Gastroesophageal sphincter (tissue), 4 donors: ENCODE measurements around the gene HBS1L. TPM values are rescaled to one million over a fixed set of nuclear protein-coding genes. Genes with fewer than 3 reads are reported as not detected.

Experiments used
- ATAC-seq: fragments of 150-250 bp; one replicate; pipeline ENCODE4 v1.9.1; 2016; ENCODE audit warnings: mild to moderate bottlenecking, moderate library complexity
- H3K27ac ChIP-seq, 4 donors: fragments of 200-600 bp; sonication (generic) in 3 of 4; 1 replicate in 3 of 4; 2 replicates in 1 of 4; pipeline ENCODE4 v1.5.1; 2016 to 2019
- H3K27me3 ChIP-seq: fragments of 200-600 bp; sonication (generic); one replicate; pipeline ENCODE4 v1.5.1; 2019
- H3K36me3 ChIP-seq, 2 donors: fragments of 200-600 bp; sonication (generic); one replicate each; pipeline ENCODE4 v1.5.1; 2019; ENCODE audit warnings: control low read depth in 1 of 2
- H3K4me1 ChIP-seq, 3 donors: fragments of 200-600 bp; sonication (generic); 1 replicate in 2 of 3; 2 replicates in 1 of 3; pipeline ENCODE4 v1.5.1; 2016 to 2019; ENCODE audit warnings: control low read depth in 2 of 3
- H3K4me3 ChIP-seq, 2 donors: fragments of 200-600 bp; sonication (generic); one replicate each; pipeline ENCODE4 v1.5.1; 2019; ENCODE audit warnings: mild to moderate bottlenecking in 1 of 2, moderate library complexity in 1 of 2
- H3K9me3 ChIP-seq, 3 donors: fragments of 200-600 bp; sonication (generic); one replicate each; pipeline ENCODE4 v1.5.1; 2017 to 2019; ENCODE audit warnings: control low read depth in 2 of 3
- CTCF ChIP-seq, 4 experiments: fragments of 200-600 bp in 2 of 4; fragments of 450-650 bp in 2 of 4; sonication (generic) in 1 of 4; IDR thresholded peaks; one replicate each; pipeline ENCODE4 v1.5.1; 2017 to 2019; ENCODE audit warnings: antibody characterized with exemption in 4 of 4, mild to moderate bottlenecking in 2 of 4, moderate library complexity in 2 of 4
- EP300 ChIP-seq: sonication (generic); formaldehyde crosslinking; IDR thresholded peaks from one replicate; pipeline ENCODE4 v1.6.1; 2017; ENCODE audit warnings: antibody characterized with exemption, mild to moderate bottlenecking
- POLR2A ChIP-seq, 2 donors: fragments of 450-650 bp; IDR thresholded peaks; one replicate each; pipeline ENCODE4 v1.6.1; 2017; ENCODE audit warnings: antibody characterized with exemption in 2 of 2, mild to moderate bottlenecking in 2 of 2, moderate library complexity in 1 of 2
- POLR2AphosphoS5 ChIP-seq: sonication (generic); formaldehyde crosslinking; IDR thresholded peaks from one replicate; pipeline ENCODE4 v1.6.1; 2017; ENCODE audit warnings: antibody characterized with exemption
- WGBS, 2 donors: methylation state at CpG; one replicate each; pipeline ENCODE4 v1.1.5; 2018; ENCODE audit warnings: low coverage in 1 of 2; 5-methylcytosine and 5-hydroxymethylcytosine counted together
- total RNA-seq, 4 donors: library from RNA; depleted of rRNA; stranded (reverse); fragments of >200 nt; gene quantifications; one replicate each; pipeline ENCODE4 v1.1.0, GENCODE V29; 2016

HBS1L gene
- total RNA-seq, 4 donors from 2014 or later: 56.5 to 159 (median 67.6) TPM

- no peak overlapping the region for H3K27ac ChIP-seq
- no peak overlapping the region for H3K4me3 ChIP-seq
- WGBS, 2 donors: 90 to 95% methylated on average over 6 of the region's 6 CpGs
- H3K27me3 ChIP-seq: no peaks in the 10 kb centered on the region
- no peak for ATAC-seq
- H3K36me3 ChIP-seq: peaks cover 4 to 74% of the 10 kb centered on the region in 2 donors
- H3K9me3 ChIP-seq: no peaks in the 10 kb centered on the region
- TF ChIP-seq POLR2A (IDR thresholded peaks at IDR 0.05) (no peak), EP300 (no peak), CTCF (IDR thresholded peaks at IDR 0.05) (no peak), POLR2AphosphoS5 (no peak)
- no peaks in the 10 kb centered on the region for H3K4me1 ChIP-seq
These were observed 75.5 kb downstream of the HBS1L start for GRCh38 chr6:134979142-134979541.

- Histone ChIP-seq H3K4me1 (no peaks in the 10 kb centered on the region), H3K9me3 (no peaks in the 10 kb centered on the region), H3K4me3 (no peak overlapping the region), H3K36me3 (peaks cover 0 to 70% of the 10 kb centered on the region in 2 donors), H3K27me3 (no peaks in the 10 kb centered on the region), H3K27ac (no peak overlapping the region)
- no peak for ATAC-seq
- WGBS, 2 donors: 83 to 86% methylated on average over 1 of the region's 1 CpG
- TF ChIP-seq POLR2AphosphoS5 (no peak), EP300 (no peak), POLR2A (IDR thresholded peaks at IDR 0.05) (no peak), CTCF (IDR thresholded peaks at IDR 0.05) (no peak)
These were observed 80.3 kb downstream of the HBS1L start for GRCh38 chr6:134974370-134974769.

- 20 to 60% methylated on average over 1 of the region's 1 CpG for WGBS, 2 donors
- Histone ChIP-seq H3K27me3 (no peaks in the 10 kb centered on the region), H3K4me1 (peaks cover 0 to 8% (median 0%) of the 10 kb centered on the region in 3 donors), H3K9me3 (no peaks in the 10 kb centered on the region), H3K27ac (no peak overlapping the region), H3K4me3 (no peak overlapping the region), H3K36me3 (peaks cover 0 to 45% of the 10 kb centered on the region in 2 donors)
- ATAC-seq: no peak
- TF ChIP-seq POLR2AphosphoS5: no peak
- TF ChIP-seq CTCF (IDR thresholded peaks at IDR 0.05): no peak
- TF ChIP-seq EP300: no peak
- no peak for TF ChIP-seq POLR2A (IDR thresholded peaks at IDR 0.05)
These were observed 86.9 kb downstream of the HBS1L start for GRCh38 chr6:134967711-134968110.

GRCh38 chr6:134964451-134965203 lies 90.0 kb downstream of the HBS1L start:
- peaks cover 0 to 8% (median 0%) of the 10 kb centered on the region in 3 donors for H3K4me1 ChIP-seq
- no peak overlapping the region for H3K27ac ChIP-seq
- peaks cover 0 to 44% of the 10 kb centered on the region in 2 donors for H3K36me3 ChIP-seq
- H3K27me3 ChIP-seq: no peaks in the 10 kb centered on the region
- TF ChIP-seq POLR2A (IDR thresholded peaks at IDR 0.05): no peak
- TF ChIP-seq CTCF (IDR thresholded peaks at IDR 0.05): no peak
- no peak for TF ChIP-seq EP300
- no peak for TF ChIP-seq POLR2AphosphoS5
- no peak overlapping the region for H3K4me3 ChIP-seq
- 10 to 12% methylated on average over 1 of the region's 1 CpG for WGBS, 2 donors
- H3K9me3 ChIP-seq: peaks cover 0 to 2% (median 0%) of the 10 kb centered on the region in 3 donors
- ATAC-seq: no peak

- Histone ChIP-seq H3K27me3 (no peaks in the 10 kb centered on the region), H3K4me1 (peaks cover 0 to 8% (median 0%) of the 10 kb centered on the region in 3 donors), H3K36me3 (peaks cover 0 to 49% of the 10 kb centered on the region in 2 donors), H3K9me3 (peaks cover 0 to 11% (median 0%) of the 10 kb centered on the region in 3 donors), H3K27ac (no peak overlapping the region), H3K4me3 (no peak overlapping the region)
- TF ChIP-seq CTCF (IDR thresholded peaks at IDR 0.05) (no peak), POLR2AphosphoS5 (no peak), POLR2A (IDR thresholded peaks at IDR 0.05) (no peak), EP300 (no peak)
- no peak for ATAC-seq
These were observed 92.2 kb downstream of the HBS1L start for GRCh38 chr6:134962421-134962820.
